HG03280 (cell line): Measurements from ENCODE around the gene IPO8.

ENCODE experiments used
- ATAC-seq: cut with Tn5 transposase; IDR thresholded peaks from one replicate; pipeline ENCODE4 v1.9.1; 2021; ENCODE audit warnings: mild to moderate bottlenecking, moderate library complexity; ENCODE audit not compliant: unreplicated experiment

IPO8 gene

GRCh38 chr12:30695199-30696102, at the start of gene IPO8:
IPO8 (minus strand) TSS chr12:30695869; CDS start chr12:30695647, 222 bp downstream.
- peak; percentile 82 for ATAC-seq

DNA sequence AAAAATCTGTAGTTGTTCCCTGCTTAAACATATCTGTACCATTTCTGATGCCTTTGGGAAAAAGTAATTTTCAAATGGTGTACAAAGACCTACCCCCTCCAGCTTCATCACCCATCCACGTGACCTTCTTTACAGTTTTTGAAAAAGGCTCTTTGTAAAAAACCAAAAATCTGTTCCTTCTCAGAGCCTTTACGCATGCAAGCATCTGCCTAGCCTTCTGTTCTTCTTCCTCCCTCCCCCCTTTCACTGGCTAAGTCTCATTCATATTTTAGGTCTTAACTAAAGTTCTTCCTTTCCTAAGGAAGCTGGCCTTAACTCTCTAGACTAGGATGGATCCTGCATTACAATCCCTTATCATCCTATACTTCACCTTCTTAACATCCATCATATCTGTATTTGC, 48.7 kb upstream of the IPO8 start:
- no peak for ATAC-seq

DNA sequence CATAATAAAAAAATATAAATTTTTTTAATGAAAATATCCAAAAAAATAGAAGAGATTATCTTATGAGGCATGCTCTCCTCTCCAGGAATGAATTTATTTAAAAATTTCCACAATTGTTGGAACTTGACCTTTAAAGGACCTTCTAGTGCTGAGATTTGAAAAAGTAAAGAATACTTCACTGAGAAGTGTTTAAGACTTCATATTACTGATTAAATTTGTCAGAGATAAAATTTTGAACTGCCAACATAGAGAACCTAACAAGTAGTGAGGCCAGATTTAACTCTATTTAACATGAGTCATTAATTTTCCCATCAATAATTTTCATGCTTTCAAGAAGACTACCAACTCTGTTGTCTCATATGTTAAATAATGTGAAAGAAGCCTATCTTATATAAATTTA, 44.6 kb upstream of the IPO8 start:
- ATAC-seq = no peak

DNA sequence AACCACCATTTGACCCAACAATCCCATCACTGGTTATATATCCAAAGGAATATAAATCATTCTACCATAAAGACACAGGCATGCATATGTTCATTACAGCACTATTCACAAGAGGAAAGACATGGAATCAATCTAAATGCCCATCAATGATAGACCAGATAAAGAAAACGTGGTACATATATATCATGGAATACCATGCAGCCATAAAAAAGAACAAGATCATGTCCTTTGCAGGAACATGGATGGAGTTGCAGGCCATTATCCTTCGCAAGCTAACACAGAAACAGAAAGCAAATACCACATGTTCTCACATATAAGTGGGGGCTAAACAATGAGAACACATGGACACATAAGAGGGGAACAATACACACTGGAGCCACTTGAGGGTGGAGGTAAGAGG, 43.4 kb upstream of the IPO8 start:
- no peak for ATAC-seq

DNA sequence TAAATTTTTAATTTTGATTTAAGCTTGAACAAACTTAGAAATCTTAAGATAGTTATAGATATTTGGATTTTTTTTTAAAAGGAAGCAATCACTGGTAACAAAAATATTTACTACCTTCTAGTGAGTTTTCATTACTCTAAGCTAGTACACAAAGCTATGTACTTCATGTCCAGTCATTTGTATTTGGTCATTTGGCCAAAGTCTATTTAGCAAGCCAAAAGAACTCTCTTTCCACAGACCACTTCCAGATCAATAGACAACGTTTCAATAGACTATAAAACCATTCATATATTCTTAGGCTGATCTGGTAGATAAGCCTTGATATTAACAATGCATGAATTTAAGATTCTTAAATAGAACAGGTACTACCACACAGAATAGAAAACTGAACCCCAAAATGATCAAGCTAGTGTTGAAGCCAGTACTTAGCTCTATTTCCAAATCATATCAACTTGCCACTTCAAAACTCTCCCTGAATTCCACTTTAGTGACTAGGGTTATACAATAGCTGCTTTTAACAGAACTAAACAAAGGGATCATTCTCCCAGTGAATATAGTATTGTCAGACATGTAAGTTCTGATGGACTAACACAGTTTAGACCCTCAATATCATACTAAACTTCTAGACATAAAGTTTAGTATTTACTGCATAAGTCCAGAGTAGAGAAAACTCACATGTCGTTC, 37.4 kb upstream of the IPO8 start:
- ATAC-seq = no peak

DNA sequence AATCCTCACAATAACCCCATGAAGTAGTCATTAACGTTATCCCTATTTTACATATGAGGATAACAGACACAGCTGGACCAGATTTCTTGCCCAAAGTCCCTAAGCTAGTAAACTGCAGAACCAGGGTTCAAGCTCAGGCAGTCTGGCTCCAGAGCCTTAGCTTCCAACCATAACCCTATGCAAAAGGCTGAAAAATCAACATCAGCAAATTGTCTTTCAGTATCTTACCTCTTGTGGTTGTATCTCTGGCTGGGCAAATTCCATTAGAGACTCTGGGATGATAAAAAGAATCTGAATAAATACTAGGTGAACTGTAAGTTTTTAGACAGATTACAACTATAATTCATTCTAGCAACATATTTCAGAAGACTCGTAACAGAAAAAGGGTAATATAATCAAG, 34.3 kb upstream of the IPO8 start:
- ATAC-seq = no peak

DNA sequence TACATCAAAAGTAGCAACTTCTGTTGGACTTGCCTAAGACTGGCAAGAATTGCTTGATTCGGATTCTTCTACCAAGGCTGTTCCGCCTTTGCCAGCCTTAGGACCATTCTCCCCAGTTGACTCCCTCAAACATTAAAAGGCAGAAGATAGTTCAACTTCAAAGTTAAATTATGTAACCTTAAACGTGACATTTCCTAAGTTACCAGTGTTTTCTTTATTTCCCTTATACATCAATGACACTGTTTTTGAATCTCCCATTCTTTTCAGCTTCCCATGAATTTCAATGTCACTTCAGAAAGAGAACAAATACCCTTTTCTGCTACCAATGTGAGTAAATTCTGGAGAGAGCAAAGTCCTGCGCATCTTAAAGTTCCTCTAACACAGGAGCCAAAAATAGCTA, 33.9 kb upstream of the IPO8 start:
- ATAC-seq = no peak

DNA sequence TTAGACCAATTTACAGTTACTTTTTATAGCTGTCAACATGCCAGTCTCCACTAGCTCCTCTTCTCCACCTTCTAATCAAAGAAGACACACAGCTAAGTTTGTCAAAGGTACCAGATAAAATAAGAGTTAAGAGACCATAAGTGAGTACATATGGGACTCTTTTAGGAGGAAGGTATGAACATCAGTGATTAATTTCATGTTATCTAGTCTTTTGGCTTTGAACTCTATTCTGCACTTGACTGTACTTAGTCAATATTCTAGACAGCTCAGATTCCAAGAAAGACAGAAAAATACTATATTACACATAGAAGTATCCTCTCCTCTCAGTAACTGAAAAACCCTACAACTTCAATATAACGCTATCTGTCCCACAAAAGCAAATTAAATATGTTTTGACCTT, 31.0 kb upstream of the IPO8 start:
- ATAC-seq = no peak

GRCh38 chr12:30725739-30726138, 30.1 kb upstream of the IPO8 start:
- ATAC-seq = no peak

GRCh38 chr12:30719060-30719459, 23.4 kb upstream of the IPO8 start:
- no peak for ATAC-seq

GRCh38 chr12:30707613-30708342, 12.1 kb upstream of the IPO8 start:
- ATAC-seq = no peak

DNA sequence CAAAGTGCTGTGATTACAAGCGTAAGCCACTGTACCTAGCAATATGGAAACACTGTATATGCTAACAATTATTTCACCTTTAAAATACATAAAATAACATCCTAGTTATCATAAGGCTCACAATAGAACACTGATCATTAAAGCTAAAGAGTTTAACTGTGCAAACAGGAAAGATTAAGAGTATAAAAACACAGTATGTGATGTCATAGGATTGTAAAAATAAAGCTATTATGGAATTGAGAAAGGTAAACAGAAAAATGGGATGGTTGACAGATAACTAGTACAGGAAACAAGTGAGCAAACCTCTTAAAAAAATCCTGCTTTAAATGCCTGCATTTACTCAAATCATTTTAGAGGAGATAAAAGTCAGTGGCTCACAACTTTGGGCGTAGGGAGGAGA, 10.8 kb upstream of the IPO8 start:
- no peak for ATAC-seq

DNA sequence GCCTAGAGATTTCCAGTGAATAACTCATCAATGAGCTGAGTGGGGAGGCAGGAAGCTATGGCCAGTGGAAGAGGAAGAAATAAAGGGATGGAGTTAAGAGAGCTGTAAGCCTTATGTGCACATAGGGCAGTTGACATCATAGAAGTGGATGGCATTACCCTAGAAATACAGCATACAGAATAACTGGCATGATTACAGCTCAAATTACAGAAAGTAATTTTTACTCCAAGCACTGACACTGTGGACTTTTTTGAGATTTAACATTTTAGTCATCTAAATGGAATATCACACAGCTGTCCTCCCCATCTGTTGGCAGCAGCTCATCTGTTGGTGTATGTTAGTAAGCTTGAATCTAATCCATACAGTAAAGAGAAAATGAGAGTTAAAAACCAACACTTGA, 5.4 kb upstream of the IPO8 start:
- no peak for ATAC-seq

GRCh38 chr12:30700216-30700900, 4.7 kb upstream of the IPO8 start:
- ATAC-seq = no peak

- no peak for ATAC-seq
Measured at GRCh38 chr12:30698346-30698745, 2.7 kb upstream of the IPO8 start.

DNA sequence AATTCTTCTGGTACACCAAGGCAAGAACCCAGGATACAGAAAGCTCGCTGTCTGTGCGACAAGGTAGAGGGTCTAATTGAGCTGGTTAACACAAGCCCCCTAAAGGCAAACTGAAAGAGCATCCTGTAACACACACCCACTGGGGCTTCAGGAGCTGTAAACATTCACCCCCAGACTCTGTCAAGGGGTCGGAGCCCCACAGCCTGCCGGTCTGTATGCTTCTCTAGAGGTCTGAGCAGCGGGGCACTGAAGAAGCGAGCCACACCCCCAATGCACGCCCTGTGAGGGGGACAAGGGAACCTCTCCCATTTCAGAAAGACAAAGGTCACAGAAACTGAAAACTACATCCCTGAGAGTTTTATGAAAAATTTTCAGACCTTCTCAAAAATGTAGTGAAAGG, 1.3 kb upstream of the IPO8 start:
- no peak for ATAC-seq

DNA sequence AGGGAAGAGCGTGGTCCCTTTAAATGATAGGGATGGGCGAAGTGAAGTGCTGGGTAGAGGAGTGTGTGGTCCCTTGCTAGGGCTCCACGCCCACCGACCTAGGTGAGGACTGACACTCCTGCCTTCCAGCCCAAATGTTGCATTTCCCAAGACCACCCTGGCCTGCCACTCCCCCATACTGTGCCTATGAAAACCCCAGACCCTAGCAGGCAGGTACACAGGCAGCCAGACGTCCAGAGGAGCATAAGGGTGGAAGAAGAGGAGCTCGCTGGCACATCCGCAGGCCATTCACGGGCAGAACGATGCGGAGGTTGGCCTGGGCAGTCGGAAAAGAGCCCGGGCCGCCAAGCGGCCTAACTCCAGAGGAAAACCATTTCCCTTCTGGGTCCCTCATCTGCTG, 817 bp upstream of the IPO8 start:
- no peak for ATAC-seq

- peak; percentile 34 for ATAC-seq
Measured at GRCh38 chr12:30696103-30696408, 387 bp upstream of the IPO8 start.

- no peak for ATAC-seq
Measured at GRCh38 chr12:30694412-30695198, 1.1 kb downstream of the IPO8 start.

DNA sequence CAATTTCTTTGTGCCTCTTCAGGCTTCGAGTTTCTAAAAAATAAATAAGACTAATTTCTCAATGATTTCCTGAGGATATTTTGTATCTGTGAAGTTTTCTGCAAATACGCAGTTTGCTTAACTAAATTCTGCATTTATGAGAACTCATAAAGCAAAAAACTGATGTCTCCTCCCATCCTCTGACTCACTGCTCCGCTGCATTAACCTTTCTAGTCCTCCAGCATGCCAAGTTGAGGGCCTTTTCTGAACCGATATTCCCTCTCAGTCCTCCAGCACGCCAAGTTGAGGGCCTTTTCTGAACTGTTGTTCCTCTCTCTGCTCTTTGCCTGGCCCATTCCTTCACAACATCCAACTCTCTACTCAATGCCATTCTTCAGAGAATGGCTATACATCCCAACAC, 3.2 kb downstream of the IPO8 start:
- ATAC-seq = no peak
